HT-29 (cell line): ENCODE measurements around the gene PGAM2. TPM values are rescaled to one million over a fixed set of nuclear protein-coding genes. Genes with fewer than 3 reads are reported as not detected.
"Not testable (repeated sequence)": the region's sequence is repeated elsewhere in the genome, so short reads cannot be mapped to it uniquely, and the experiment has no call there.

Experiments
- DNase-seq: peaks from one replicate; pipeline ENCODE4 v3.0.0-alpha.2; 2015; ENCODE audit warnings: low spot score
- total RNA-seq: library from RNA; depleted of rRNA; stranded (reverse); fragments of >200 nt; shearing (Covaris generic); gene quantifications from 2 replicates; pipeline ENCODE4 v1.2.3, GENCODE V29; 2014; rRNA removed

PGAM2 gene
- total RNA-seq, 1 experiment from 2014 or later, result 0.56 TPM

DNA sequence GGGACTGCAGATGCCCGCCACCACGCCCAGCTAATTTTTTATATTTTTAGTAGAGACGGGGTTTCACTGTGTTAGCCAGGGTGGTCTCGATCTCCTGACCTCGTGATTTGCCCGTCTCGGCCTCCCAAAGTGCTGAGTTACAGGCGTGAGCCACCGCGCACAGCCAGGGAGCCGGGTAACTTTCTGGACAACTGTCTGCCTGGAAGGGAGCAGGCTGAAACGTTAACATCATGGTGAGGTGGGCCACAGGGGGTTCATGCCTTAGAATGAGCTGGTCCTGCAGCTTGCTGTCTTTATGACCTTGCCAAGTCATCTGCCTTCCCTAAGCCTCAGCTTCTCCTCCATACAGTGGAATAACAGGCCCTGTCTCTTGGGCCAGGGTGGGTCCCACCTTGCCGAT is 34.0 kb downstream of the PGAM2 start:
- not testable (repeated sequence) for DNase-seq

DNA sequence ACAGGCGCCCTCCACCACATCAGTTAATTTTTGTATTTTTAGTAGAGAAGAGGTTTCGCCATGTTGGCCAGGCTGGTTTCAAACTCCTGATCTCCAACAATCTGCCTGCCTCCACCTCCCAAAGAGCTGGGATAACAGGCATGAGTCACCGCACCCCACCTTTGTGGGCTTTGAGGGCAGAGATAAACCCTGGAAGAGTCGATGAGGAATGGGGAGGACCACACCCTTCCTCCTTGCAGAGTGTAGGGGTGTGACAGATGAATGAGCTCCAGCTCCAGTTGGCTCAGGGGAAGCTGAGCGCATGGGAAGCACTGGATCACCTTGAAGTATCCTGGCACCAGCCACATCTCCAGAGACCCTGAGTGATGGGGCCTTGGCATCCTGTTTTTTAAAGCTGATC is 35.3 kb downstream of the PGAM2 start:
- DNase-seq, result not testable (repeated sequence)

DNA sequence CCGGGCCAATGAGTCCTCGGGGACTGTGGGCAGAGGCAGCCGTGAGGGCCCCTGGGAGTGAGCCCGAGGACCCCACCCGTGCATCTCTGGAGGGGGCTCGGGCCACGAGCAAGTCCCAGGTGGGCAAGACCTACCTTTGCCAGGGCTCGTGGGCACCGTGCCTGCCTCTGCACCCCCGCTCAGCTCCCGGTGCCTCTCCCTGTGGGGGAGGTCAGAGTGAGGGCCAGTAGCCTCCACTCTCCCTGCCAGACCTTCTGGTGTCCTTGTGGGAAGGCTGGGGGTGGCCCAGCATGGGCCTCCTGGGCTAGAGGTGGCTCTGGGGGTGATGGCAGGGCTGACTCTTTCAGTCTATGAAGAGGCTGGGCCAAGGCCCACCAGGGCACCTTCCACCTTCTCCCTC is 35.9 kb downstream of the PGAM2 start:
- not testable (repeated sequence) for DNase-seq

DNA sequence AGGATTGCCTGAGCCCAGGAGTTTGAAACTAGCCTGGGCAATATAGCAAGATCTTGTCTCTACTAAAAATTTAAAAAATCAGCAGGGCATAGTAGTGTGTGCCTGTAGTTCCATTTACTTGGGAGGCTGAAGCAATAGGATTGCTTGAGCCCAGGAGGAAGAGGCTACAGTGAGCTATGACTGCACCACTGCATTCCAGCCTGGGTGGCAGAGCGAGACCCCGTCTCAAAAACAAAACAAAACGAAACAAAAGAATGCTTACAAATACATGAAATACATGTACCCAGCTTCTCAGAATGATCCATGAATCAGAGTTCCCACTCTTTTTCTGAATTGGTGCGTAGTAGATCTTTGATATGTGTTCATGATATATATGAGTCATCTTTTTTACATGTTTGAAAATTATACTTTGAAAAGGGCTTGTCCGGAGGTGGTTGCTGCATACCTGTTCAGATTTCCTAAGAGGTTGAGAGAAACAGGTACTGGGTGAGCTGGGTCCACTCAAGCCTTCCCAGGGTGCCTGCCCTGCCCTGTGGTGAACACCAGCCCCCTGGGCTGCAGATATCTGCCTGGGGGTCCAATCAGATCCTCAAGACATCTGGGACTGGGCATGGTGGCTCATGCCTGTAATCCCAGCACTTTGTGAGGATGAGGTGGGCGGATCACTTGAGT is 42.4 kb downstream of the PGAM2 start:
- DNase-seq, result not testable (repeated sequence)

DNA sequence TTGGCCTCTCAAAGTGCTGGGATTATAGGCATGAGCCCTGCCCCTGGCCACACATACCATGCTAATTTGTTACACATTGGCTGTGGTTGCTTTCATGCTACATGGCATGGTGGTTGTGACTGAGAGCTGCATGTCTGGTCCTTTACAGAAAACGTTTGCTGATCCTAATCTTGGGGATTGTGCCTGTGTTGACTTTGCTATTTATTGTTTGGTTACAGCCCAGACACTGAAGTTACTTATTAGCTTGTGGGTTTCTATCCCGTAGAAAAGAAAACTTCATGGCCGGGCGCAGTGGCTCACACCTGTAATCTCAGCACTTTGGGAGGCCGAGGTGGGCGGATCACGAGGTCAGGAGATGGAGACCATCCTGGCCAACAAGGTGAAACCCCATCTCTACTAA is 43.3 kb downstream of the PGAM2 start:
- not testable (repeated sequence) for DNase-seq

DNA sequence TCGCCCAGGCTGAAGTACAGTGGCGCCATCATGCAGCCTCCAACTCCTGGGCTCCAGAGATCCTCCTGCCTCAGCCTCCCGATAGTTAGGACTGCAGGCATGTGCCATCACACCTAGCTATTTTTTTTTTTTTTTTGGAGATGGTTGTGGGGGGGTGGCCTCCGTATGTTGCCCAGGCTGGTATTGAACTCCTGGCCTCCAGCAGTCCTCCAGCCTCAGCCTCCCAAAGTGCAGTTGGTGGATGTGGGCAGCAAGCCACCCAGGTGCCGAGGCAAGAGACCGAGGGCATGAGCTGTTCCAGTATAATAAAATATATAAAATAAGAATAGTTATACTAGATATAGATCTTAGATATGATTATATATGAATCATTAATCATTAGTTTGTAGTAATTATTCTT is 45.5 kb downstream of the PGAM2 start:
- not testable (repeated sequence) for DNase-seq

DNA sequence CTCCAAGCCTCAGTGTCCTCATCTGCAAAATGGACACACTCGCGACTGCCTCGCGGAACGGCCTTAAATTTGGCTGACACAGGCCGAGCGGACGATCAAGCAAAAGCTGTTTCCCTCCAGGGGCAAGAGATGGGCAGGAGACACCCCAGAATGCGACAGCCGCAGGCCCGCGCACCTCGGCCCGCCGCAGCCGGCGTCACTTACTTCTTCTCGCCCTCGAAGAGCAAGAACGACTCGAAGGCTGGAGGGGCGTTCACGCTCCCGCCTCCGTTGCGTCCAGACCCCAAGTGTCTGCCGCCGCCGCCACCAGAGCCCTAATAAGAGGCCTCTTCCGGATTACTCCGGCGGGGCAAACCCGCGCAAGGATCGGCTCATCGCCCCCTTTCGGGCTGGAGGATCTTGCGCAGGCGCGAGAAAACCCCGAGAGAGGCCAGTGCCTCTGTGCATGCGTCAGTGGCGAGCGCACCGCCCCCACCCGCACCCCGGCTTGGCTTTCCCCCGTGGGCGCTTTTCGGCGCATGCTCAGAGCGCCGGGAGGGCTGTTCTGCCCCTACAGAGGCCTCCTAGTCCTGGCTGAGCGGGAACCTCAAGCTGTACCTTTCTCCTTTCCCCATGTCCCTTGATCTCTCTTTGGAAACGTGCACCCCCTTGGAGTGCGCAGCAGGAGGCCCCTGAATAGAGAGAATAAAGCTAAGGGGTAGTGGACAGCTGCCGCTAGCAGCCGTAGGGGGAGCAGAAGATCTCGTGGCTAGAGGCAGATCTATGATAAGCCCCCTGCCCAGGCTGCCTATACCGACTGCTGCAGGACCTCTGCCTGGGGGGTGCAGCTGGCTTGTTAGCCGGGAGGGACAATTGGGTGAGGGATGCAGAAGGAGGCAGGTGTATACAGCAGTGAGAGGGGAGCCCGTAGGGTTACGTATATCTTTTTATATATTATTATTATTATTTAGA is 46.2 kb downstream of the PGAM2 start:
- DNase-seq, result peak; percentile 98

DNA sequence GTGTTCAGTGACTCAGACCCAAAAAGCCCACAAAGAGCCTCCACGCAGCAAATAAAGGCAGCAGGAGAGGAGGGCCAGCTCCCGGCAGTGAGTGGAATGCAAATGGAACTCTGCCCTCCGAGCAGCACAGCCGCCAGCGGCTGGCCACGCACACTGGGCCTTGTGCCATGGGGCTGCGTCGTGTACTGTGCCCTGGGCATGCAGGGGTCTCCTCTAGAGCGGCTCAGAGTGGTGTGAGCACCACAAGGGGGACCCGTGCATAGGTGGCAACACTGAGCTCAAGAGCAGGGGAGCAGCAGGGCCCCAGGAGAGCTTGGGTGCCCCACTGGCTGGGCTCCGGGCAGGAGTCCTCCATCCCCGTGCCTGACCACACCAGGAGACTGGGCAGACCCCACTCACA is 50.3 kb downstream of the PGAM2 start:
- DNase-seq, result not testable (repeated sequence)

Other genes starting within 250 kb of the PGAM2 start
- 203 and 235 TPM in 2 replicates for gene MRPS24, start 196.1 kb downstream of the PGAM2 start, total RNA-seq
- gene URGCP, start 159.0 kb downstream of the PGAM2 start, total RNA-seq, result 29.3 and 32.9 TPM in 2 replicates
- 16.8 and 21.0 TPM in 2 replicates for gene UBE2D4, start 139.1 kb downstream of the PGAM2 start, total RNA-seq
- not detected in 2 replicates for gene SPDYE1, start 67.7 kb downstream of the PGAM2 start, total RNA-seq
- gene DBNL, start 20.9 kb downstream of the PGAM2 start, total RNA-seq, result 184 and 203 TPM in 2 replicates
- 20.0 and 22.9 TPM in 2 replicates for gene POLM, start 17.0 kb upstream of the PGAM2 start, total RNA-seq
- gene AEBP1, start 38.8 kb upstream of the PGAM2 start, total RNA-seq, result not detected in 2 replicates
- gene POLD2, start 58.0 kb upstream of the PGAM2 start, total RNA-seq, result 258 and 277 TPM in 2 replicates
- not detected in 2 replicates for gene MYL7, start 75.8 kb upstream of the PGAM2 start, total RNA-seq
- not detected in 2 replicates for gene GCK, start 123.9 kb upstream of the PGAM2 start, total RNA-seq
- 127 and 138 TPM in 2 replicates for gene YKT6, start 135.4 kb upstream of the PGAM2 start, total RNA-seq